Neural progenitor cell (in vitro differentiated cells): ENCODE measurements around the gene TRMT44. TPM values are rescaled to one million over a fixed set of nuclear protein-coding genes. Genes with fewer than 3 reads are reported as not detected.

Experiments used
- DNase-seq: peaks from one replicate; pipeline ENCODE4 v3.0.0-alpha.2; 2016; ENCODE audit warnings: low spot score
- H2AFZ ChIP-seq: fragments of 200-600 bp; sonication (generic); replicated peaks from 2 replicates; pipeline ENCODE4 v1.6.1; 2016; ENCODE audit warnings: antibody characterized with exemption
- H3F3A ChIP-seq: fragments of 200-600 bp; sonication (generic); 2 replicates; pipeline ENCODE4 v1.6.1; 2016; ENCODE audit warnings: antibody characterized with exemption, low read depth
- H3K27ac ChIP-seq: fragments of 200-600 bp; sonication (generic); 2 replicates; pipeline ENCODE4 v1.5.1; 2016; ENCODE audit warnings: mild to moderate bottlenecking
- H3K27me3 ChIP-seq: fragments of 200-600 bp; sonication (generic); 2 replicates; pipeline ENCODE4 v1.6.1; 2016; ENCODE audit warnings: mild to moderate bottlenecking, moderate library complexity
- H3K36me3 ChIP-seq: fragments of 200-600 bp; sonication (generic); 2 replicates; pipeline ENCODE4 v1.5.1; 2016
- H3K4me1 ChIP-seq: fragments of 200-600 bp; sonication (generic); 2 replicates; pipeline ENCODE4 v1.6.1; 2016; ENCODE audit warnings: mixed run types
- H3K4me2 ChIP-seq: fragments of 200-600 bp; sonication (generic); 2 replicates; pipeline ENCODE4 v1.6.1; 2016
- H3K4me3 ChIP-seq: fragments of 200-600 bp; sonication (generic); 2 replicates; pipeline ENCODE4 v1.5.1; 2016
- H3K79me2 ChIP-seq: fragments of 200-600 bp; sonication (generic); 2 replicates; pipeline ENCODE4 v1.6.1; 2016; ENCODE audit warnings: low read depth
- H3K9ac ChIP-seq: fragments of 200-600 bp; sonication (generic); 2 replicates; pipeline ENCODE4 v1.6.1; 2016
- H3K9me3 ChIP-seq: fragments of 200-600 bp; sonication (generic); 2 replicates; pipeline ENCODE4 v1.5.1; 2016; ENCODE audit warnings: low read depth
- H4K20me1 ChIP-seq: fragments of 200-600 bp; sonication (generic); 2 replicates; pipeline ENCODE4 v1.6.1; 2016; ENCODE audit warnings: low read depth
- H3K27ac Mint-ChIP-seq: 3 replicates; pipeline ENCODE4 v1.8.0; 2021; ENCODE audit warnings: mixed read lengths
- H3K27me3 Mint-ChIP-seq: 2 replicates; pipeline ENCODE4 v1.8.0; 2022; ENCODE audit warnings: low read depth, mild to moderate bottlenecking, inconsistent platforms, moderate library complexity, mixed read lengths; ENCODE audit not compliant: insufficient read depth
- H3K36me3 Mint-ChIP-seq: 3 replicates; pipeline ENCODE4 v1.8.0; 2021; ENCODE audit warnings: mixed read lengths
- H3K4me1 Mint-ChIP-seq: 3 replicates; pipeline ENCODE4 v1.8.0; 2021; ENCODE audit warnings: mixed read lengths
- H3K4me3 Mint-ChIP-seq: 3 replicates; pipeline ENCODE4 v1.8.0; 2021; ENCODE audit warnings: mild to moderate bottlenecking, moderate library complexity, mixed read lengths
- H3K9me3 Mint-ChIP-seq: 3 replicates; pipeline ENCODE4 v1.8.0; 2020; ENCODE audit warnings: mixed read lengths
- CTCF ChIP-seq: fragments of 200-600 bp; sonication (generic); IDR thresholded peaks from 2 replicates; pipeline ENCODE4 v1.5.1; 2017; ENCODE audit warnings: antibody characterized with exemption, mild to moderate bottlenecking
- EZH2 ChIP-seq: fragments of 200-600 bp; sonication (generic); IDR thresholded peaks from 2 replicates; pipeline ENCODE4 v1.6.1; 2017; ENCODE audit warnings: antibody characterized with exemption, mild to moderate bottlenecking, moderate library complexity
- EZH2phosphoT487 ChIP-seq: fragments of 200-600 bp; sonication (generic); IDR thresholded peaks from 2 replicates; pipeline ENCODE4 v1.6.1; 2017; ENCODE audit warnings: antibody characterized with exemption
- total RNA-seq: library from RNA; depleted of rRNA; stranded (reverse); fragments of >200 nt; gene quantifications from 2 replicates; pipeline ENCODE4 v1.2.3, GENCODE V29; 2015; ENCODE audit warnings: low replicate concordance

TRMT44 gene
- total RNA-seq, 1 donor from 2014 or later: 19.9 TPM

GRCh38 chr4:8492174-8492573 is 51.6 kb downstream of the TRMT44 start:
- Histone ChIP-seq H4K20me1 (no peaks in the 10 kb centered on the region), H3K36me3 (no peaks in the 10 kb centered on the region), H3K4me2 (no peak overlapping the region), H3K79me2 (no peaks in the 10 kb centered on the region), H3K9me3 (no peaks in the 10 kb centered on the region), H3K27me3 (no peaks in the 10 kb centered on the region), H3K4me1 (no peaks in the 10 kb centered on the region), H3K27ac (no peak overlapping the region), H3F3A (no peaks in the 10 kb centered on the region), H2AFZ (no peak overlapping the region), H3K4me3 (no peak overlapping the region), H3K9ac (no peak overlapping the region)
- Mint-ChIP-seq H3K4me1 (peaks cover 31% of the 10 kb centered on the region), H3K36me3 (peaks cover 6% of the 10 kb centered on the region), H3K27me3 (peaks cover 1% of the 10 kb centered on the region), H3K27ac (no peak overlapping the region), H3K9me3 (peaks cover under 1% of the 10 kb centered on the region), H3K4me3 (no peak overlapping the region)
- DNase-seq: no peak
- no peak for TF ChIP-seq EZH2phosphoT487
- TF ChIP-seq CTCF: no peak
- no peak for TF ChIP-seq EZH2

- H3K9me3 Mint-ChIP-seq: peaks cover 8% of the 10 kb centered on the region
- no peaks in the 10 kb centered on the region for H3K27me3 ChIP-seq
- DNase-seq: no peak
- H3K4me2 ChIP-seq: no peak overlapping the region
- H3K27me3 Mint-ChIP-seq: peaks cover 6% of the 10 kb centered on the region
- H2AFZ ChIP-seq: no peak overlapping the region
- peaks cover 31% of the 10 kb centered on the region for H3K4me1 Mint-ChIP-seq
- H3K4me3 Mint-ChIP-seq: no peak overlapping the region
- no peaks in the 10 kb centered on the region for H3K36me3 ChIP-seq
- no peaks in the 10 kb centered on the region for H3F3A ChIP-seq
- no peaks in the 10 kb centered on the region for H3K9me3 ChIP-seq
- no peak overlapping the region for H3K27ac ChIP-seq
- no peak overlapping the region for H3K9ac ChIP-seq
- H3K4me1 ChIP-seq: no peaks in the 10 kb centered on the region
- no peak overlapping the region for H3K27ac Mint-ChIP-seq
- no peaks in the 10 kb centered on the region for H3K79me2 ChIP-seq
- no peak for TF ChIP-seq CTCF
- no peak for TF ChIP-seq EZH2
- no peak for TF ChIP-seq EZH2phosphoT487
- no peaks in the 10 kb centered on the region for H4K20me1 ChIP-seq
- H3K36me3 Mint-ChIP-seq: peaks cover 6% of the 10 kb centered on the region
- H3K4me3 ChIP-seq: no peak overlapping the region
Measured at GRCh38 chr4:8493484-8493883, 52.9 kb downstream of the TRMT44 start.

GRCh38 chr4:8494218-8494617 is 53.6 kb downstream of the TRMT44 start:
- H3K4me2 ChIP-seq: no peak overlapping the region
- no peak overlapping the region for H3K27ac ChIP-seq
- Mint-ChIP-seq H3K4me3 (no peak overlapping the region), H3K4me1 (peaks cover 31% of the 10 kb centered on the region), H3K9me3 (peaks cover 8% of the 10 kb centered on the region), H3K36me3 (peaks cover 4% of the 10 kb centered on the region), H3K27me3 (peaks cover 6% of the 10 kb centered on the region), H3K27ac (no peak overlapping the region)
- TF ChIP-seq CTCF (no peak), EZH2 (no peak), EZH2phosphoT487 (no peak)
- no peaks in the 10 kb centered on the region for H3K36me3 ChIP-seq
- no peak overlapping the region for H2AFZ ChIP-seq
- no peak for DNase-seq
- H4K20me1 ChIP-seq: no peaks in the 10 kb centered on the region
- H3K4me1 ChIP-seq: no peaks in the 10 kb centered on the region
- H3K9me3 ChIP-seq: no peaks in the 10 kb centered on the region
- H3K9ac ChIP-seq: no peak overlapping the region
- no peaks in the 10 kb centered on the region for H3K27me3 ChIP-seq
- H3K79me2 ChIP-seq: no peaks in the 10 kb centered on the region
- H3F3A ChIP-seq: no peaks in the 10 kb centered on the region
- no peak overlapping the region for H3K4me3 ChIP-seq
